H1 (cell line): ENCODE results near the gene RNF220. TPM values are rescaled to one million over a fixed set of nuclear protein-coding genes. Genes with fewer than 3 reads are reported as not detected.

Source experiments
- CTCF ChIA-PET: fragments of 300-600 bp; sonication (Branson Sonifier 250); formaldehyde crosslinking; loops from one replicate; lab custom pipeline; 2021; ENCODE audit not compliant: partially characterized antibody; lab: Charles Lee
- POLR2A ChIA-PET: fragments of 300-600 bp; sonication (Branson Sonifier 250); formaldehyde crosslinking; loops from one replicate; lab custom pipeline; 2021; ENCODE audit warnings: inconsistent platforms; ENCODE audit not compliant: partially characterized antibody; lab: Charles Lee
- DNase-seq, 2 experiments: peaks; one replicate each; pipeline versions ENCODE4 v3.0.0 to v3.0.0-alpha.2; 2010 to 2022; ENCODE audit warnings: low spot score in 2 of 2, low read depth in 1 of 2, mixed read lengths in 1 of 2
- FAIRE-seq: peaks from 2 replicates; lab custom pipeline; 2011; peaks lifted over from hg19 to GRCh38; lab: Jason Lieb, UNC
- H2AFZ ChIP-seq: 2 replicates; pipeline ENCODE4 v1.8.1; 2012; ENCODE audit warnings: low read length, inconsistent platforms
- H2AK5ac ChIP-seq: 2 replicates; pipeline ENCODE4 v1.6.1; 2013; ENCODE audit warnings: low read depth, low read length
- H2BK120ac ChIP-seq: replicated peaks from 2 replicates; pipeline ENCODE3; 2013; ENCODE audit warnings: low read depth, low read length, inconsistent platforms
- H2BK12ac ChIP-seq: 2 replicates; pipeline ENCODE4 v1.6.1; 2013; ENCODE audit warnings: low read depth, low read length
- H2BK15ac ChIP-seq: 2 replicates; pipeline ENCODE4 v1.6.1; 2013; ENCODE audit warnings: low read length
- H2BK20ac ChIP-seq: 2 replicates; pipeline ENCODE4 v1.6.1; 2013; ENCODE audit warnings: low read length
- H2BK5ac ChIP-seq: 2 replicates; pipeline ENCODE4 v1.6.1; 2013; ENCODE audit warnings: low read depth, low read length
- H3K14ac ChIP-seq: 2 replicates; pipeline ENCODE4 v1.6.1; 2013; ENCODE audit warnings: inconsistent platforms; ENCODE audit not compliant: insufficient read length
- H3K18ac ChIP-seq: 2 replicates; pipeline ENCODE4 v1.6.1; 2013; ENCODE audit warnings: low read length; ENCODE audit errors: extremely low read depth
- H3K23ac ChIP-seq: 2 replicates; pipeline ENCODE4 v1.6.1; 2013; ENCODE audit warnings: inconsistent platforms; ENCODE audit not compliant: insufficient read length
- H3K23me2 ChIP-seq: 2 replicates; pipeline ENCODE4 v1.6.1; 2013; ENCODE audit warnings: low read depth, low read length
- H3K27ac ChIP-seq: 2 replicates; pipeline ENCODE4 v1.6.1; 2011; ENCODE audit warnings: low read depth, low read length, inconsistent platforms
- H3K27me3 ChIP-seq, 4 experiments: replicated peaks in 1 of 4; 1 replicate in 1 of 4; 2 replicates in 3 of 4; pipeline versions ENCODE4 v1.6.1 to v1.8.1; 2011 to 2013; ENCODE audit warnings: low read length in 3 of 4, mild to moderate bottlenecking in 3 of 4, inconsistent platforms in 2 of 4, mixed read lengths in 2 of 4, moderate library complexity in 1 of 4; ENCODE audit not compliant: control insufficient read depth in 3 of 4, insufficient read depth in 3 of 4; ENCODE audit errors: extremely low read depth in 1 of 4
- H3K36me3 ChIP-seq, 4 experiments: 2 replicates each; pipeline versions ENCODE4 v1.6.1 to v1.8.1; 2011 to 2013; ENCODE audit warnings: mild to moderate bottlenecking in 4 of 4, low read length in 3 of 4, moderate library complexity in 2 of 4, control low read depth in 1 of 4, inconsistent platforms in 1 of 4; ENCODE audit not compliant: insufficient read depth in 4 of 4, control insufficient read depth in 2 of 4
- H3K4ac ChIP-seq: replicated peaks from 2 replicates; pipeline ENCODE3; 2013; ENCODE audit warnings: low read length, low read depth, mixed read lengths, inconsistent platforms; ENCODE audit not compliant: insufficient read length
- H3K4me1 ChIP-seq, 4 experiments: replicated peaks in 1 of 4; 1 replicate in 1 of 4; 2 replicates in 3 of 4; pipeline versions ENCODE4 v1.6.1 to v1.8.1; 2011 to 2013; ENCODE audit warnings: low read length in 3 of 4, inconsistent platforms in 2 of 4, mixed read lengths in 1 of 4; ENCODE audit not compliant: insufficient read depth in 4 of 4, control insufficient read depth in 3 of 4
- H3K4me2 ChIP-seq, 2 experiments: 2 replicates each; pipeline versions ENCODE4 v1.6.1 to v1.8.1; 2011 to 2013; ENCODE audit warnings: low read depth in 2 of 2, low read length in 2 of 2, control low read depth in 1 of 2, inconsistent platforms in 1 of 2, mild to moderate bottlenecking in 1 of 2; ENCODE audit not compliant: insufficient read depth in 1 of 2
- H3K4me3 ChIP-seq, 4 experiments: fragments of 200-600, 300-600 bp in 1 of 4; sonication (generic), shearing (Covaris generic), sonication (Bioruptor Twin) in 1 of 4; 2 replicates each; pipeline versions ENCODE4 v1.5.1 to v1.8.1; 2011 to 2016; ENCODE audit warnings: low read length in 4 of 4, low read depth in 3 of 4, control low read depth in 2 of 4, inconsistent platforms in 2 of 4, mild to moderate bottlenecking in 2 of 4, mixed read lengths in 1 of 4, moderate library complexity in 1 of 4; ENCODE audit not compliant: insufficient read depth in 2 of 4; ENCODE audit errors: extremely low read depth in 1 of 4
- H3K56ac ChIP-seq: replicated peaks from 2 replicates; pipeline ENCODE3; 2013; ENCODE audit warnings: low read depth, mild to moderate bottlenecking, mixed read lengths, low read length, inconsistent platforms; ENCODE audit not compliant: insufficient read length
- H3K79me1 ChIP-seq: 2 replicates; pipeline ENCODE4 v1.6.1; 2013; ENCODE audit warnings: low read depth, low read length, control low read depth
- H3K79me2 ChIP-seq, 2 experiments: 2 replicates each; pipeline versions ENCODE4 v1.6.1 to v1.8.1; 2012 to 2013; ENCODE audit warnings: low read length in 2 of 2, mild to moderate bottlenecking in 2 of 2, inconsistent platforms in 1 of 2; ENCODE audit not compliant: insufficient read depth in 2 of 2, control insufficient read depth in 1 of 2
- H3K9ac ChIP-seq, 4 experiments: replicated peaks in 1 of 4; 1 replicate in 1 of 4; 2 replicates in 3 of 4; pipeline versions ENCODE4 v1.6.1 to v1.8.1; 2011 to 2013; ENCODE audit warnings: low read depth in 3 of 4, low read length in 3 of 4, control low read depth in 2 of 4, mild to moderate bottlenecking in 2 of 4, moderate library complexity in 2 of 4, inconsistent platforms in 1 of 4; ENCODE audit errors: extremely low read depth in 1 of 4
- H3K9me3 ChIP-seq, 2 experiments: 2 replicates each; pipeline versions ENCODE4 v1.6.1 to v1.8.1; 2012 to 2013; ENCODE audit warnings: mild to moderate bottlenecking in 2 of 2, moderate library complexity in 2 of 2, control low read depth in 1 of 2, inconsistent platforms in 1 of 2, low read depth in 1 of 2, low read length in 1 of 2, mixed read lengths in 1 of 2; ENCODE audit not compliant: insufficient read depth in 2 of 2
- H4K20me1 ChIP-seq, 2 experiments: replicated peaks in 1 of 2; 2 replicates each; pipeline versions ENCODE3 to v1.8.1; 2011 to 2013; ENCODE audit warnings: inconsistent platforms in 2 of 2, low read length in 2 of 2, mild to moderate bottlenecking in 1 of 2; ENCODE audit not compliant: insufficient read depth in 2 of 2, control insufficient read depth in 1 of 2
- H4K5ac ChIP-seq: 2 replicates; pipeline ENCODE4 v1.6.1; 2013; ENCODE audit warnings: low read length, low read depth, mixed read lengths, inconsistent platforms; ENCODE audit not compliant: insufficient read length
- H4K8ac ChIP-seq: 2 replicates; pipeline ENCODE4 v1.8.0; 2013; ENCODE audit warnings: mild to moderate bottlenecking, moderate library complexity, low read length, inconsistent platforms; ENCODE audit not compliant: insufficient read depth; ENCODE audit errors: extremely low read depth
- H4K91ac ChIP-seq: replicated peaks from 2 replicates; pipeline ENCODE3; 2013; ENCODE audit warnings: low read length, mixed read lengths, inconsistent platforms; ENCODE audit not compliant: insufficient read length
- ATF3 ChIP-seq: IDR thresholded peaks from 2 replicates; pipeline ENCODE4 v1.6.1; 2011; ENCODE audit warnings: low read depth, mild to moderate bottlenecking, low read length; ENCODE audit not compliant: insufficient read depth
- E2F6 ChIP-seq: IDR thresholded peaks from 2 replicates; pipeline ENCODE4 v1.6.1; 2012; ENCODE audit warnings: inconsistent platforms
- JUN ChIP-seq: IDR thresholded peaks from 2 replicates; pipeline ENCODE4 v1.6.1; 2011; ENCODE audit warnings: low read depth, mild to moderate bottlenecking, improper control_type of control experiment, low read length
- NANOG ChIP-seq: IDR thresholded peaks from 2 replicates; pipeline ENCODE4 v1.6.1; 2011; ENCODE audit warnings: low read length, low read depth, mild to moderate bottlenecking, inconsistent platforms; ENCODE audit not compliant: insufficient read depth, poor library complexity, severe bottlenecking
- SP2 ChIP-seq: IDR thresholded peaks from 2 replicates; pipeline ENCODE4 v1.6.1; 2012; ENCODE audit warnings: mild to moderate bottlenecking, low read length, inconsistent platforms
- TAF1 ChIP-seq: IDR thresholded peaks from 2 replicates; pipeline ENCODE4 v1.6.1; 2011; ENCODE audit warnings: mild to moderate bottlenecking, low read depth, low read length
- TBP ChIP-seq: IDR thresholded peaks from 2 replicates; pipeline ENCODE4 v1.6.1; 2011; ENCODE audit warnings: low read depth, low read length, improper control_type of control experiment
- ZNF274 ChIP-seq: IDR thresholded peaks from 2 replicates; pipeline ENCODE4 v1.7.0; 2012; ENCODE audit warnings: low read length, borderline replicate concordance; ENCODE audit errors: extremely low read depth
- WGBS, 2 experiments: shearing (Covaris generic) in 1 of 2; methylation state at CpG; one replicate each; pipeline versions ENCODE4 v1.1.6 to v1.1.7; 2013 to 2015; ENCODE audit warnings: low lambda C conversion rate in 2 of 2, mixed read lengths in 2 of 2, inconsistent platforms in 1 of 2, low coverage in 1 of 2, missing lambda C conversion rate in 1 of 2; ENCODE audit not compliant: insufficient replicate concordance in 2 of 2, insufficient coverage in 1 of 2, insufficient read length in 1 of 2; ENCODE audit errors: extremely low coverage in 1 of 2, missing lambda C conversion rate in 1 of 2; 5-methylcytosine and 5-hydroxymethylcytosine counted together
- polyA plus RNA-seq, 7 experiments: library from polyadenylated mRNA; depleted of rRNA in 3 of 7; stranded (reverse) in 5 of 7; unstranded in 2 of 7; fragments of >200 nt in 5 of 7; fragments of 200-250 nt in 2 of 7; gene quantifications; 1 replicate in 5 of 7; 2 replicates in 1 of 7; 4 replicates in 1 of 7; pipeline versions ENCODE4 v1.2.1 to v1.2.3, GENCODE V29; 2011 to 2013; ENCODE audit warnings: missing spikeins in 2 of 7, mixed read lengths in 2 of 7
- total RNA-seq: library from RNA; stranded (reverse); fragmentation: NEBNext Ultra II Directional; extraction: Animal tissue kit (Norgen Biotek cat#: 25700); gene quantifications from 2 replicates; pipeline ENCODE4 v1.2.1, GENCODE V29; 2021

Gene RNF220
- total and polyA plus RNA-seq, 2 of the 8 experiments (the other 6 are each of a cell fraction or from before 2014, with no cell fraction given) = 123 to 160 TPM

- H2BK15ac ChIP-seq = no peak overlapping the region
- H3K36me3 ChIP-seq = peaks cover 24 to 73% (median 64%) of the 10 kb centered on the region in 4 experiments
- FAIRE-seq (no peak), DNase-seq (no peak)
- no peak overlapping the region for H4K8ac ChIP-seq
- no peak overlapping the region for H3K4ac ChIP-seq
- H3K23me2 ChIP-seq = no peaks in the 10 kb centered on the region
- no peak overlapping the region for H2BK120ac ChIP-seq
- H2AFZ ChIP-seq = no peak overlapping the region
- ChIA-PET POLR2A (interaction anchor here (0.6 to 30.8 kb wide), 8 partner anchors 1 to 403 kb away, joined by 3 to 633 read pairs (median 4); no protein-coding TSS in a partner anchor), CTCF (interaction anchor here (0.5 to 15.0 kb wide), 12 partner anchors 8 to 1946 kb away, joined by 3 to 197 read pairs (median 5); partner anchors contain the start of genes ARMH1 and TMEM53)
- H4K20me1 ChIP-seq = peaks cover 11 to 17% of the 10 kb centered on the region in 2 experiments
- no peak overlapping the region for H4K91ac ChIP-seq
- H2BK5ac ChIP-seq = no peak overlapping the region
- H3K4me1 ChIP-seq = no peaks in the 10 kb centered on the region
- no peaks in the 10 kb centered on the region for H3K79me2 ChIP-seq
- H2AK5ac ChIP-seq = no peak overlapping the region
- H4K5ac ChIP-seq = no peak overlapping the region
- no peaks in the 10 kb centered on the region for H3K9me3 ChIP-seq
- H3K4me3 ChIP-seq = no peak overlapping the region
- H3K79me1 ChIP-seq = peaks cover 16% of the 10 kb centered on the region
- no peak overlapping the region for H2BK12ac ChIP-seq
- H2BK20ac ChIP-seq = no peak overlapping the region
- no peak overlapping the region for H3K18ac ChIP-seq
- no peak overlapping the region for H3K23ac ChIP-seq
- no peak overlapping the region for H3K9ac ChIP-seq
- H3K27ac ChIP-seq = no peak overlapping the region
- H3K27me3 ChIP-seq = no peaks in the 10 kb centered on the region
- no peak overlapping the region for H3K14ac ChIP-seq
- no peak overlapping the region for H3K56ac ChIP-seq
- 89% methylated on average over 12 of the region's 12 CpGs; no CpG with 5 or more reads in 1 of the 2 experiments for WGBS, 2 experiments
- no peak overlapping the region for H3K4me2 ChIP-seq
- TF ChIP-seq SP2 = no peak
- TF ChIP-seq ZNF274 = no peak
- no peak for TF ChIP-seq ATF3
- no peak for TF ChIP-seq NANOG
- no peak for TF ChIP-seq TBP
- no peak for TF ChIP-seq JUN
- TF ChIP-seq TAF1 = no peak
- TF ChIP-seq E2F6 = no peak
These were observed 236.4 kb downstream of the RNF220 start for GRCh38 chr1:44641126-44642102.
